Measurements from ENCODE around the gene KANK4. TPM values are rescaled to one million over a fixed set of nuclear protein-coding genes. Genes with fewer than 3 reads are reported as not detected.

KANK4 gene
- 10 to 100 TPM in 7 of 12 donors, 1 to 10 TPM in 4, not detected in 1; 8.4 to 12.1 (median 10.5) TPM for polyA plus RNA-seq (ENCODE audit: insufficient read length in 12 of 12)
- long read RNA-seq, donor 1 = 0 reads
- long read RNA-seq, donor 2 = 0 reads
- long read RNA-seq, donor 3, full-length matches to known transcripts = 2 of 2 reads
- long read RNA-seq, donor 3, partial matches to known transcripts = 0 of 2 reads
- long read RNA-seq, donor 3, other reads (novel, unspliced or antisense) = 0 of 2 reads
- long read RNA-seq, donor 4, partial matches to known transcripts = 5 of 6 reads
- long read RNA-seq, donor 4, other reads (novel, unspliced or antisense) = 0 of 6 reads
- long read RNA-seq, donor 5, full-length matches to known transcripts = 5 of 5 reads
- long read RNA-seq, donor 5, partial matches to known transcripts = 0 of 5 reads
- long read RNA-seq, donor 5, other reads (novel, unspliced or antisense) = 0 of 5 reads
- long read RNA-seq, donor 6 = 0 reads
- long read RNA-seq, donor 7, full-length matches to known transcripts = 2 of 2 reads
- long read RNA-seq, donor 7, partial matches to known transcripts = 0 of 2 reads
- long read RNA-seq, donor 7, other reads (novel, unspliced or antisense) = 0 of 2 reads
- long read RNA-seq, donor 8, full-length matches to known transcripts = 1 of 1 reads
- long read RNA-seq, donor 8, partial matches to known transcripts = 0 of 1 reads
- long read RNA-seq, donor 8, other reads (novel, unspliced or antisense) = 0 of 1 reads
- long read RNA-seq, donor 9, full-length matches to known transcripts = 1 of 1 reads
- long read RNA-seq, donor 9, partial matches to known transcripts = 0 of 1 reads
- long read RNA-seq, donor 9, other reads (novel, unspliced or antisense) = 0 of 1 reads
- long read RNA-seq, donor 10, partial matches to known transcripts = 6 of 7 reads
- long read RNA-seq, donor 10, other reads (novel, unspliced or antisense) = 0 of 7 reads
- long read RNA-seq, donor 11, full-length matches to known transcripts = 3 of 3 reads
- long read RNA-seq, donor 11, partial matches to known transcripts = 0 of 3 reads
- long read RNA-seq, donor 11, other reads (novel, unspliced or antisense) = 0 of 3 reads

DNA sequence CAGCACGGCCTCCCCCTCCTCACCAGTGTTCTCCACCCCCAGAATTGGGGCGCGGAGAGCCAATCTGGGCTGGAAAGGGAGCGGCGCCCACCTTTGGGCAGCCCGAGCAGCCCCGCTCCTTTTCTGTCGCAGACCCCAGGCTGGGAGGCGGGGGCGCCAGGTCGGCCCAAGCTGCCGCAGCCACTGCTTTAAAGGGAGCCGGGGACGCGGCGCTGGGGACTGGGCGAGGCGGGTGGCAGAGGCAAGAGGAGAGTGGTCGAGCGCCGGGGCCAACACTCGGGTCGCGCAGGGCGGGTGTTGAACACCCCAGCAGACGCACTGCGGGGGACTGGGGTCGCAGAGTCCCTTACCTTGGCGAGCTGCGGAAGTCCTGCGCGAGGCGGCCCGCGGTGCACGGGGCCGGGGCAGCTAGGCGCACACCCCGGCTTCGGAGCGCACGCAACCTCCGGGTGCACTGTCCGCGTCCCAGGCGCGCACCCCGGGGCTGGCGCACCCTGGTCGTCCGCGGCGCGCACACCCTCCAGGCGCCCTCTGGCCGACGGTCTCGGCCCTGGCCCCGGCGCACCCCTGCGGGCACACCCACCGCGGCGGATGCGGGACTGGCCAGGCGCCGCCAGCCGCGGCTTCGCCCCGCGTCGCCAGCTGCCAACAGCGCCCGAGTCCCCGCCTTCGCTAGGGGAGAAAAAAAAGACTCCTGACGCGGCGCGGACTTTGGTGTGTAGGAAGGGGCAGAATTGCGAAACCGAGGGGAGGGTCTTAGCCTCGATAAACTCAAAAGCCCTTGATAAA, at the start of gene KANK4:
Gene KANK4 (minus strand): TSS at position 679 of the 789 bp plus-strand sequence. CDS start 37,870 bp downstream, outside the sequence.
- no peak for DNase-seq

DNA sequence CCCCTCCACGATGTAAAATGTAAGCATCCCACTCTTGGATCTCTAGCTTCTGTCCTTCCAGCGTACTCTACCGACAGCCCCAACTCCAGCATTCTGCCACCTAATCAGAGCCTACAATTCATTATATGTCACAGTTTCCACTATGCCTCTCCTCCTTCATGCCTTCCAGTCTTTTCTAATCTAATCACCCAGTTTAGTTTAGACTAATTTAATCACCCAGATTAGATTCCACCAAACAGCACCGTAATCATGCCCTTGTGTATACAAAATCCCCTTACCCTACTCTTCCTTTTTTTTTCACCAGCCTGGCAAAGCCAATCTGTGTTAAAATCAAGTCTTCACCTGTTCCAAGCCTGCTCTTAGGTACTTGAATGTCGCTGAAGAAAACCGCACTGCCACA, 49.8 kb upstream of the KANK4 start:
- DNase-seq = no peak

DNA sequence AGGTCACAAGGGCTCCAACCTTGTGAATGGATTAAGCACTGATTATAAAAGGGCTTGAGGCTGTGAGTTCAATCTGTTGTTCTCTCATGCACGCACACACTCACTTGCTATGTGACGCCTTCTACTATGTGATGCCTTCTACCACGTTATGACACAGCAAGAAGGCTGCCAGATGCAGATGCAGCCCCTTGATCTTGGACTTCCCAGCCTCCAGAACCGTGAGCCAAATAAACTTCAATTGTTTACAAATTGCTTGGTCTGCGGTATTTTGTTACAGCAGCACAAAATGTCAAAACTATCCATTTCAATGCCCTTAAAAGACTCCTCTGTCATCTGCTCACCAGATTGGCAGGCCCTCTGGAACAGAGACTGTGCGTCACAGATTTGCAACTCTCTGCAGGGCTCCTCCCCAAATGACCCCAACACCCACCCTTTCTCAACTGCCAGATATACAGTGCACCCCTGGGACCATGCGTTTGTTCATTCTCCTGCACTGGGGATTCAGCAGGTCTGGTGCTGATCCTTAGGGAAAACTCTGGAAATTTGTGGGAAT, 47.8 kb upstream of the KANK4 start:
- DNase-seq = no peak

DNA sequence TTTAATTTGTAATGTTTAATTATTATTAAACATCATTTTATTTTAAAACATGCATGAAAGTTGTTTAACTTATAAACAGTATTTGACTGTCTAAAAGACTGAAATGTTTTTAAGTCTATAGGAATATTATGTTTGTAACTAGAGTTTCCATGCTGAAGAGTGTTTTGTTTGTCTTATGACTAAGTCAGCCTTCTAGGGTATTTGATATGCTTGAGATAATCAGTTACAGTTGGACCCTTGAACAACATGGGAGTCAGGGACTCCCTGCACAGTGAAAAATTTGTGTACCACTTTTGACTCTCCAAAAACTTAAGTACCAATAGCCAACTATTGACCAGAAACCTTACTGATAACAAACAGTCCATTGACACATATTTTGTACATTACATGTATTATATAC, 45.5 kb upstream of the KANK4 start:
- DNase-seq = no peak

DNA sequence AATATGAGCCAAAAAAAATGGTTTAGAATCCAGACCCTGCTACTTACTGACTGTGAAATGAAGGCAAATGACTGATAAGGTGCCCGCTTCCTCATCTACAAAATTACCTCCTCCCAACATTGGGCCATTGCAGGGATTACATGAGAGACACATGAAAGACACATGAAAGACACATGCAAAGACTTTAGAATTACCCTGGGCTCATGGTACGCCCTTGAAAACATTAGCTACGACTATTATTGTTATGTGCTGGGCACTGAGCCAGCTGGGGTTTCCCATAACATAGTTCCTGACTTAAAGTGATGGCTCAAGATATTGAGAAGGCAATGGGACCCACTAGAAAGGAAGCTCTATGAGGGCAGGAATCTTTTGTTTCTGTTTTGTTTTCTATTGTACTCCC, 43.7 kb upstream of the KANK4 start:
- DNase-seq = no peak

DNA sequence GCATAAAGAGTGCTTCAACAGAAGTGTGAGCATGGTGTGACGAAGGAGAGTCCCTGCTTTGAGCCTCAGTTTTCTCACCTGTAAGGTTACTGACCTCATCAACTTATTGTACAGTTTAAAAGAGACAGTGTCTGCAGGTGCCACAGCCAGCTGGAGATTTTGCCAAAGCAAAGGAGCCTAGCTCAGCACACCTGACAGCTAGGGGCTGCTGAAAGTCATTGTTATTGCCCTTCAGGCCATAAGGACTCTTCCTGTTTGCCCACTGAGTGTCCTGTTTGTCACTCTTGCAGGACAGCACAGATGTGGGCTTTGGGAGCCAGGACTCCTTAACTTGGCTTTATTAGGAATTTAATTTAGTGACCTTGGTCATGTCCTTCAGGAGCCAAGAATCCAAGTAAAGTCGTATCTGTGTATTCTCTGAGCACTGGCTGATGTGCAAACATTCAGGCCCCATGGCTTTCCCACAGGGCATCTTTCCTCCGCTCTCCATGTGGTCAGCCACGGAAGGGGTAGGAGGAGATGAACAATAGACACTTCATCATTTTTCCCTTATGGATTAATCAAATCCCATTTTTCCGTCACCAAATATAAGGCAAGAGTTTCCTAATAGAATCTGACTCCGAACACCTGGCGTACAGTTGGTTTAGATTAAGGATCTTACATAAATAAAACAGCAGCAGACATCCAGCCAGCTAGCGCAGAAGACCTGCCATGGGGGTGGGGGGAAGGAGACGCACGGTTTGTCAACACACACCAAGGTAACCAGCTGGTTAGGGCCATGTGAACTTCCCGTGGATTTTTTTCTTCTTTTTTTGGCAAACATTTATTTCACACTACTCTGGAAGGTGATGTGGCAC, 43.1 kb upstream of the KANK4 start:
- no peak for DNase-seq

DNA sequence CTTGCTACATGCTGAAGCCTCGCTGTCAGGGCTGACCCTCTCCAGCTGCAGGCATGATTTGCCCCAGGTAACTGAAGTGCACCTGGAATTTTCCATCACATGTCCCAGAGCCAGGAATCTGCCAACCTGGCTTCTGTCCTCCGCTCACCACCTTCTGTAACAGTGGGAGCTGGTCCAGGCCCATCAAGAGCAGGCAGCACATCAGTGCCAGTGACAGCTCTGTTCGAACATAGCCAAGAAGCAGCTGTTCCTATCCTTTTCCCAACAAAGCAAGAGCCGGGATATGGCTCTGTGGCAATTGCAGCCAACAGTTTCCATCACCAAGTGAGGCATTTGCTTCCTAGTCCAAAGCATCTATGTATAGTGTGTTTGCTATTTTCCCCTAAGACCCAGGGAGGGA, 42.2 kb upstream of the KANK4 start:
- no peak for DNase-seq

DNA sequence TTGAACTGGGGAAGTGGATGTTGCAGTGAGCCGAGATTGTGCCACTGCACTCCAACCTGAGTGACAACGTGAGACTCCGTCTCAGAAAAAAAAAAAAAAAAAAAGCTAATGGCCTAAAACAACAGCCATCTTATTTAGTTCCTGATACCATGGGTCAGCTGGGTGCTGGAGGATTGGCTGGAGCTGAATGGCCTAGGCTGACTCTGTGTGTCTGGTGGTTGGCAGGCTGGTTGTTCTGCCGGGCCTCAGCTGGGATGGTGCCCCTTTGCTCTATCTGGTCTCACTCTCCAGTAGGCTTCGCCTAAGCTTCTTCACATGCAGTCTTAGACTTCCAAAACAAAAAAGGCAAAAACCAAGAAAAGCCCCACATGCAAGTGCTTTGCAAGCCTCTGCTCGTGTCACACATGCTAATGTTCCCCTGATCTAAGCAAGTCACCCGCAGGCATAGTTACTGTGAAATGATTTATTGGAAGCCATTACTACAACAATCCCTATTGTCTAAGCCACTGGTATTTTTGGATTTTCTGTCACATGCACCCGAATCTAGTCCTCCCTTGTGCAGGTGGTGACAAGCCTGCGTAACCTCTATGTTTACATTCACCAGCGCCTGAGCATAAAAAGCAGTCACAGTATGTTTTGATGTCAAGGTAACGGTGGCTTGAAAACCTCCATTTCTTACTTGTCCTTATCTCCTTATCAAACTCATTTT, 39.6 kb upstream of the KANK4 start:
- DNase-seq = no peak

DNA sequence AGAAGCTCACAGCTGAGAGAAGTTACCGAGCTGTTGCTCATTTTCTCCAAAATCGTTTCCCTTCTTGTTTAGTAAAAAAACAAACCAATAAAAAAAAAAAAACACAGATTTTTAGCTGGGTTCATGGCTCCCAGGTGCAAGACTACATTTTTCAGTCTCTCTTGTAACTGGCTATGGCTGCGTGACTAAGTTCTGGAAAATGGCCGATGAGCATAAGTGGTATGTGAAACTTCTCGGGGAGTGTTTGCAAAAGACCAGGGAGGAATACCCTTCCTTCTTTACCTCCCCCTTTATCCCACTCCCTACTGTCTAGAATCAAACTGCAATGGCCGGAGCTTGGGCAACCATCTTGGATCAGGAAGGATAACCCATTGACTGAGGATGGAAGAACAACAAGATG, 38.7 kb upstream of the KANK4 start:
- no peak for DNase-seq

DNA sequence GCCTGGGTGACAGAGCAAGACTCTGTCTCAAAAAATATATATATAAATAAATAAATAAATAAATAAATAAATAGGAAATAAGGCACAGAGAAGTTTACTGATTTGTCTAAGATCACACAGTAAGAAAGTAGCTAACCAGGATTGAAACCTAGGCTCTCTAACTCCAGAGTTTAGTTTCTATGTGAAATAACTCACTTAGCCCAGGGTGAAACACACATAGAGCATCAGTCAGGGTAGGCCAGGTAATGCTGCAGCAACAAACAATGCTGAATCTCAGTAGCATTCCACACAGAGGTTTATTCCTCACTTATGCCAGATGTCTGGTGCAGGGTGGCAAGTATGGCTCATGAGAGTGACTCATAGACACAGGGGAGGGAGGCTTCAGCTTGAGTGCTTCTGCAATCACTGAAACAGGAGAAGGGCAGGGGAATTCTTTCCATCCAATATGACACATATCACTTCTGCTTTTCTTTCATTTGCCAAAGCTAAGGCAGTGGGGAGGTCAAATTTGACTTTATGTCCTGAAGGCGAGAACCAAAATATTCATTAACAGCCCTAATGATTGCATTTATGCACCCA, 37.1 kb upstream of the KANK4 start:
- no peak for DNase-seq

DNA sequence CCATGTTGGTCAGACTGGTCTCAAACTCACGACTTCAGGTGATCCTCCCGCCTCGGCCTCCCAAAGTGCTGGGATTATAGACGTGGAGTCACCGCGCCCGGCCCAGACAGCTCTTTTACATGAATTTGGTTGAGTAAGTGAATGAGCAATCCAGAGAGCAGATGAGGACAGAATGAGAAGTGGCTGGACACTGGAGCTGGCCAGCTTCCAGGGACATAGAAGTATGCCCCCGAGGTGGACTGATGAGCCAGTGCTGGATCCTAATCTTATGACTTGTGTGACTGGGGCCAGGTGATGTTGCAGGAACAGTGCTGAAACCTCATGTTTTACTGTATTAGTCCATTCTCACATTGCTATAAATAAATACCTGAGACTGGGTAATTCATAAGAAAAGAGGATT, 35.9 kb upstream of the KANK4 start:
- no peak for DNase-seq

DNA sequence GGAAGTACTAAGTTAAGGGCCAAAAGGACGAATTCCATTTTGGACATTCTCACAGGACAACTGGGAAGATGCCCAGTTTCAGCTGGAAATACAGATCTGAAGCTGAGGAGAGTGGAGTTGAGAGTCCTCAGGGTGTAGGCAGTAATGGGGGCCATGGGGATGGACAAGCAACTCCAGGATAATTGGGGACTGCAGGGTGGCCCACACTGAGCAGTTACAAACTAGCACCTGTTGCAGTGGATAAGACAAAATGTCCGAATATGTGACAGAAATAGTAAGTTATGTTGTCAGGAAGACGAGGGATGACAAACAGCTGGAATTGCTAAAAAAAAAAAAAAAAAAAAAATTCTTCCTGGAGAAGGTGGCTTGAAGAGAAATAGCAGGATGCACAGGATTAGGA, 34.6 kb upstream of the KANK4 start:
- DNase-seq = no peak

DNA sequence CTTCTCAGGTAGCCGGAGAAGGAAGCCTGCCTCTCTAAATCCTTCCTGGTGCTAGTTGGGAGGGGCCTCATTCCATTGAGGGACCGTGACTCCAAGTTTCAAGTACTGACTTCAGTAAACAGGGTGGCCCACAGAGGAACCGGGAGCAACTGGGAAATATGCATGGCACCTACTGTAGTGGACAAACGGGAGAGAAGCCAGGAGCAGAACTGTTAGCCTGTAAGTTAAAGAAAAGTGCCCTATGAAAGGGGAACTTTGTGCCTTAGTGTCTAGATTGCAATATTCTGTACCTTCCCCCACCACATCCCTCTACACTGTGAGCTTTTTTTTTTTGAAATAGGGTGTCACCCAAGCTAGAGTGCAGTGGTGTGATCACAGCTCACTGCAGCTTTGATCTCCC, 33.2 kb upstream of the KANK4 start:
- no peak for DNase-seq

DNA sequence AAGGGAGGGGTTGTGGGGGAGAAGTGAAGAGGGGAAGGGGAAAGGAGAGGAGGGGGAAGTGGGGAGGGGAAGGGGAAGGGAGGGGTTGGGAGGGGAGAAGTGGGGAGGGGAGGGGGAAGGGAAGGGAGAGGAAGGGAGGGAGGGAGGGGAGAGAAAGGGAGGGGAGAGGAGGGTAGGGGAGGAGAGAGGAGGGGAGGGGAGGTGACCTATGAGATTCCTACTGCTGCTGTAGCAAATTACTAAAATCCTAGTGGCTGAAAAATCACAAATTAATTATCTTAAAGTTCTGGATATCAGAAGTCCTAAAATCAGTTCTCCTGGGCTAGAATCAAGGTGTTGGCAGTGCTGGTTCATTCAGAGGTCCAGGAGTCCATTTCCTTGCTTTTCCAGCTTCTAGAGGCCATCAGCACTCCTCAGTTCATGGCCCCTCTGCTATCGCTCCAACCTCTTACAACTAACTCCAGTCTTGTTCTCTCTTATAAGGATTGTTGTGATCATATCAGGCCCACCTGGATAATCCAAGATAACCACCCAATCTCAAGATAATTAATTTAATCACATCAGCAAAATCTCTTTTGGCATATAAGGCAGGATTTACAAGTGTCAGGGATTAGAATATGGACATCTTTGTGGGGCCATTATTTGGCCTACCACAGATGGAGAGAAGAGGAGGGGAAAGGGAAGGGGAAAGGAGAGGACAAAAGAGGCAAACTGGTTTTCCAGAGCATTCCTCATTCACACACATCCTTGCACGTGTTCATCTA, 30.4 kb upstream of the KANK4 start:
- no peak for DNase-seq

DNA sequence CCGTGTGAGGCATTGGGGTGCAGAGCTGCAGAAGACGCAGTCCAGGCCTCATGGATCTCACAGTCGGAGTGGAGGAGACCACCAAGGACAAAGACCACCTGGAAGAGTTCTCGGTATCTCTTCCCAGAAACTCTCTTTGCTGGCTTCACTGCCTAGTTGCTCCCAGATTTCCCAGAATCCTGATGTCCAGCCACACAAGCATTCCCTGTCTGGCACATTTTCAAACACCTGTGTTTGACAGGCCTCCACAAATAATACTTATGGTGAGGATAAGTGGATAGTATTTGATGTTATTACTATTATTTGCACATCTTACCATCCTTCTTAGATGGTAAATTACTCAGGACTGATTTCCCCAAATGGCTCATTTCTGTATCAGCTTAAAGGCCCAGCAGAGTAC, 27.7 kb upstream of the KANK4 start:
- DNase-seq = no peak

DNA sequence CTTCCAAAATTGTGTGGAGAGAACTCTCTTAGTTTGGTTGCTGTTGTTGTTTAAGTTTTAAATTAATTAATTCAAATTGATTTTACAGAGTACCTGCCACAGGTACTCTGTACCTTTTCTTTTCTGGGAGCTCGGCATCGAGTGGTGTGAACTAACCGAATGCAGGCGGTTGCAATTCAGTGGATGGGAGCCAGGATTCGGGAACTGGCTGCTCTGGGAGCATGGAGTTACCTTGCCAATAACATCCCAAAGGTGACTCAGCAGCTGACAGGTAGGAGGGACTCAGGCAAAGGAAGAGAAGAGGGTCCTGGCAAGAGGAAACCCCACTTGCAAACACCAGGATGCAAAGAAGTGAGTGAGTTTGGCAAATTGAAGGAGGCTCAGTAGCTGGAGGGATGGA, 24.7 kb upstream of the KANK4 start:
- no peak for DNase-seq

DNA sequence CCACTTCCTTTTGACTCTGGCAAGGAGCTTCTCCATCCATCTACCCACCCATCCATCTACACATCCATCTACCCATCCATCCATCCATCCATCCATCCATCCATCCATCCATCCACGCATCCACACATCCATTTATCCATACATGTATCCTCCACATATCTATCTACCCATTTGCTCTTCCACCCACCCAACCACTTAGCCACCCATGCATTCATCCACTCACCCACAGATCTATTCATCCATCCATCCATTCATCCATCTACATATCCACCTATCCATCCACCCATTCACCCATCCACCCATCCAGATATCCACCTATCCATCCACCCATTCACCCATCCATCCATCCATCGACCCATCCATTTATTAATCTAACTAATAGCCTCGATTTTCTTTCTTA, 23.0 kb upstream of the KANK4 start:
- no peak for DNase-seq

DNA sequence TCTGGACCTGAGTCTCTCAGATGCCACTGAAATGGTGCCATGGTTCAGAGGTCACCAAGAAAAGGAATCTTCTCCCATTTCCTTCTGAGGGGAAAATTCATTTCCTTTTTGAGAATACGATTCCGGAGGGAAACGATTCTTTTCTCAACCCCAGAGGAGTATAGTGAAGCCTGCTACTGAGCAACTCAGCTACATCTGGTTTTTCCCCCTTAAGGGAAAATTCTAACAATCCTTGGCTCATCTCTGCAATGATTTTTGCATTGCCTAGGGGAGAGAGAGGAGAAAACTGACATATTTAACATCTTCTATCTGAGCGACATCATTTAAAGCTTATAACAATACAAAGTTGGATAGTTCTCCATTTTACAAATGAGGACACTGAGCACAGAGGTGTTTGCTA, 22.4 kb upstream of the KANK4 start:
- no peak for DNase-seq

DNA sequence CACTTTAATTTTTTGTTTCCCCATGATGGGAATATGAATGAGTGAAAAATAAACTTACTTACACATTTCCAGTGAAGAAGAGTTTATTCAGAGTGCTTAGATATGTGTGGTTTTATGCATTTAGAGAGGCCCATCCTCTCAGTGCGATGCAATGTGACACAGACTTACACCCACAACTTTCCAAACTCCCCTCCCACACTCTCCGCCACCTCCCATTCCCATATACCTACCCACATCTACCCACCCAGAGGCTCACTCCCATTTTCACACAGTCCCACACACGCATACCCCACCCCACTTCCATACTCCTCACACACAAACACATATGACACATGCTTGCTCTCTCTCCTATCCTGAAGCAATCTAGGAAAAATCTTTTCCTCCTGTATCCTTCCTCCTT, 21.9 kb upstream of the KANK4 start:
- no peak for DNase-seq
